Type B pancreatic cell (in vitro differentiated cells): Measurements from ENCODE around the gene TMC1. TPM values are rescaled to one million over a fixed set of nuclear protein-coding genes. Genes with fewer than 3 reads are reported as not detected.
"Not testable (repeated sequence)": the region's sequence is repeated elsewhere in the genome, so short reads cannot be mapped to it uniquely, and the experiment has no call there.

ENCODE experiments used
- DNase-seq: peaks from one replicate; pipeline ENCODE4 v3.0.0; 2021; ENCODE audit warnings: mixed read lengths; ENCODE audit not compliant: unreplicated experiment; ENCODE audit errors: extremely low spot score
- H3K27ac Mint-ChIP-seq: 2 replicates; pipeline ENCODE4 v1.8.0; 2021; ENCODE audit warnings: mild to moderate bottlenecking, mixed read lengths
- H3K27me3 Mint-ChIP-seq: 2 replicates; pipeline ENCODE4 v1.8.0; 2021; ENCODE audit warnings: mixed read lengths
- H3K36me3 Mint-ChIP-seq: 2 replicates; pipeline ENCODE4 v1.8.0; 2021; ENCODE audit warnings: mixed read lengths
- H3K4me1 Mint-ChIP-seq: one replicate; pipeline ENCODE4 v1.8.0; 2021; ENCODE audit warnings: mixed read lengths; ENCODE audit not compliant: unreplicated experiment
- H3K4me3 Mint-ChIP-seq: 2 replicates; pipeline ENCODE4 v1.8.0; 2021; ENCODE audit warnings: mild to moderate bottlenecking, mixed read lengths
- H3K9me3 Mint-ChIP-seq: 2 replicates; pipeline ENCODE4 v1.8.0; 2021; ENCODE audit warnings: mixed read lengths
- total RNA-seq: library from RNA; stranded (reverse); gene quantifications from 2 replicates; pipeline ENCODE4 v1.2.1, GENCODE V29; 2021; ENCODE audit warnings: low replicate concordance
- TF ChIP-seq, protein P1 (sequence below): fragments of 200-600 bp; sonication (generic); conservative IDR thresholded peaks from 2 replicates; pipeline ENCODE4 v1.5.0; 2021; ENCODE audit warnings: antibody characterized with exemption, mild to moderate bottlenecking

TMC1 gene
- total RNA-seq, 1 donor from 2014 or later, result not detected

DNA sequence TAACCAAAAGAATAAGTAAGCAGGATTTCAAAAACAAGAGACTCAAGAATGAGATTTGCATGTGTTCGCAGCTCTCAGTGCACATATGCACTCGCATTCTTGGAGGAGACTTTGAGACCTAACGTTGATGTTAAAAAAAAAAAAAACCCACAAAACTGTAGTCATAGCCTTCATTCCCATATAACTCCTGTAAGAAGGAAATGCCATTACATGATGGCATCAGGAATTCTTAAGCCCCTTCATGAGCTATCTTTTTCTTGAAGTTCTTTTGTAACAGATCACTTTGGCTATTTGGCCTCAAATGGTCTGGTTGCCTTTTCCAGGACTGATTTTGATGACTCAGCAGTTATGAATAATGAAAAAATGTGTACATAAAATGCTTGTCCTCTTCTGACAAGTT is 317.7 kb downstream of the TMC1 start:
- no peaks in the 10 kb centered on the region for H3K27me3 Mint-ChIP-seq
- TF ChIP-seq, protein P1, sequence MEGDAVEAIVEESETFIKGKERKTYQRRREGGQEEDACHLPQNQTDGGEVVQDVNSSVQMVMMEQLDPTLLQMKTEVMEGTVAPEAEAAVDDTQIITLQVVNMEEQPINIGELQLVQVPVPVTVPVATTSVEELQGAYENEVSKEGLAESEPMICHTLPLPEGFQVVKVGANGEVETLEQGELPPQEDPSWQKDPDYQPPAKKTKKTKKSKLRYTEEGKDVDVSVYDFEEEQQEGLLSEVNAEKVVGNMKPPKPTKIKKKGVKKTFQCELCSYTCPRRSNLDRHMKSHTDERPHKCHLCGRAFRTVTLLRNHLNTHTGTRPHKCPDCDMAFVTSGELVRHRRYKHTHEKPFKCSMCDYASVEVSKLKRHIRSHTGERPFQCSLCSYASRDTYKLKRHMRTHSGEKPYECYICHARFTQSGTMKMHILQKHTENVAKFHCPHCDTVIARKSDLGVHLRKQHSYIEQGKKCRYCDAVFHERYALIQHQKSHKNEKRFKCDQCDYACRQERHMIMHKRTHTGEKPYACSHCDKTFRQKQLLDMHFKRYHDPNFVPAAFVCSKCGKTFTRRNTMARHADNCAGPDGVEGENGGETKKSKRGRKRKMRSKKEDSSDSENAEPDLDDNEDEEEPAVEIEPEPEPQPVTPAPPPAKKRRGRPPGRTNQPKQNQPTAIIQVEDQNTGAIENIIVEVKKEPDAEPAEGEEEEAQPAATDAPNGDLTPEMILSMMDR, result no peak
- H3K36me3 Mint-ChIP-seq, result no peaks in the 10 kb centered on the region
- no peak overlapping the region for H3K4me3 Mint-ChIP-seq
- no peak for DNase-seq
- peaks cover 4% of the 10 kb centered on the region for H3K9me3 Mint-ChIP-seq
- H3K4me1 Mint-ChIP-seq, result peaks cover 4% of the 10 kb centered on the region
- H3K27ac Mint-ChIP-seq, result no peak overlapping the region

DNA sequence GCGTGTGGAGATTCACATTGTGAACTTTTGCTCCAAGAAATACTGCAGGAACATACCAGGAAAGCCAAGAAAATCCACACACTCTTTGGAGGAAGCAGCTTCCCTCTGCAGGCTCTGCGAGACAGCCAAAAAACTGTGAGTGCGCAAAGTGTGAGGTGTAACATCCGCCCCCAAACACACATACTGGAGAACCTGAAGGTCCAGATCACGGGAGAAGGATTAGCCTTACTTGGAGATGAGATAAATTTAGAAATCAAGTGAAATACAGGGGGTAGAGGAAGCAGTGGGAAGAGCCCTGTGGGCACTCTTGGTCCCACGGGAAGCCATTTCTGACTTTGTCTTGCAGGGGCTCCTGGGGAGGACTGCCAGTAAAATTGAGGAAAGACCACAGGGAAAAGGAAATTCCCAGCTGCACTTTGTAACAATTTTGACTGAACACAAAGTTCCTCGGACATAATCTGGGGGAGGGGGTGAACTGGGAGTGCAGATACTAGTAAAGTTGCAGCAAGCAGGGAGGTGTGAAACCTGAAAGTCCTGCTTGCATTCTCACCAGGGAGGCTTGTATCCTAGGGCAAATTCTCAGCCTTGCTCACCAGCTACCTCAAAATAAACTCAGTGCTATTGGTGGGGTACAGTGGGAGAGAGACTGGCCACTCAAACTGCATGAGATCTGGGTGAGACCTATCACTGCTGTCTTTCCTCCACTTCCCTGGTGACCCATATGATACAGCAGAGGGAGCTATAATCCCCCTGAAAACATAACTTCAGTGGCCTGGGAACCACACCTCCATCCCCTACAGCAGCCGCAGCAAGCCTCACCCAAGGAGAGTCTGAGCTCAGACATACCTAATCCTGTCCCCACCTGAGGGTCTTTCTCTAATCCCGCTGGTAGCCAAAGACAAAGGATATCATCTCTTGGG is 322.4 kb downstream of the TMC1 start:
- peaks cover 12% of the 10 kb centered on the region for H3K9me3 Mint-ChIP-seq
- H3K27ac Mint-ChIP-seq, result peak overlapping the region; percentile 91
- peaks cover 4% of the 10 kb centered on the region for H3K4me1 Mint-ChIP-seq
- H3K36me3 Mint-ChIP-seq, result no peaks in the 10 kb centered on the region
- TF ChIP-seq, protein P1, result peak; percentile 23
- no peaks in the 10 kb centered on the region for H3K27me3 Mint-ChIP-seq
- no peak for DNase-seq
- H3K4me3 Mint-ChIP-seq, result peak overlapping the region; percentile 60

DNA sequence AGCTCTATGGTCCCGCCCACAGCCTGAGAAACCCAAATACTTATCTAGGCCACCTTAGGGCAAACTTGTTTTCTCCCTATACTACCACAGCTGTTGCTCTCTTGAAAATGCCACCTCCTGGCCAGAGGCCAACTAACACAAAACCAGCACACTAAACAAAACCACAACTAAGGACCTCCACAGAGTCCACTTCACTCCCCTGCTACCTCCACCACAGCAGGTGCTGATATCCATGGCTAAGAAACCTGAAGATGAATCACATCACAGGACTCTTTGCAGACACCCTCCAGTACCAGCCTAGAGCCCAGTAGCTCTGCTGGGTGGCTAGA is 323.0 kb downstream of the TMC1 start:
- no peaks in the 10 kb centered on the region for H3K36me3 Mint-ChIP-seq
- TF ChIP-seq, protein P1, result no peak
- H3K4me1 Mint-ChIP-seq, result peaks cover 4% of the 10 kb centered on the region
- H3K9me3 Mint-ChIP-seq, result peaks cover 12% of the 10 kb centered on the region
- H3K27me3 Mint-ChIP-seq, result no peaks in the 10 kb centered on the region
- H3K4me3 Mint-ChIP-seq, result peak overlapping the region; percentile 60
- H3K27ac Mint-ChIP-seq, result peak overlapping the region; percentile 91
- DNase-seq, result no peak

DNA sequence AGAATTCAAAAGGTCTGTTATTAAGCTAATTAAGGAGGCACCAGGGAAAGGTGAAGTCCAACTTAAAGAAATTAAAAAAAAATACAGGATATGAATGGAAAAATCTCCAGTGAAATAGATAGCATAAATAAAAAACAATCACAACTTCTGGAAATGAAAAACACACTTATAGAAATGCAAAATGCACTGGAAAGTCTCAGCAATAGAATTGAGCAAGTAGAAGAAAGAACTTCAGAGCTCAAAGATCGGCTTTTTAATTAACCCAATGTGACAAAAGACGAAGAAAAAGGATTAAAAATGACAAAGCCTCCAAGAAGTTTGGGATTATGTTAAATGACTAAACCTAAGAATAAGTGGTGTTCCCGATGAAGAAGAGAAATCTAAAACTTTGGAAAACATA is 323.6 kb downstream of the TMC1 start:
- not testable (repeated sequence) for DNase-seq, H3K36me3 Mint-ChIP-seq, H3K27ac Mint-ChIP-seq, H3K4me3 Mint-ChIP-seq, H3K27me3 Mint-ChIP-seq, H3K4me1 Mint-ChIP-seq
- peaks cover 12% of the 10 kb centered on the region for H3K9me3 Mint-ChIP-seq

DNA sequence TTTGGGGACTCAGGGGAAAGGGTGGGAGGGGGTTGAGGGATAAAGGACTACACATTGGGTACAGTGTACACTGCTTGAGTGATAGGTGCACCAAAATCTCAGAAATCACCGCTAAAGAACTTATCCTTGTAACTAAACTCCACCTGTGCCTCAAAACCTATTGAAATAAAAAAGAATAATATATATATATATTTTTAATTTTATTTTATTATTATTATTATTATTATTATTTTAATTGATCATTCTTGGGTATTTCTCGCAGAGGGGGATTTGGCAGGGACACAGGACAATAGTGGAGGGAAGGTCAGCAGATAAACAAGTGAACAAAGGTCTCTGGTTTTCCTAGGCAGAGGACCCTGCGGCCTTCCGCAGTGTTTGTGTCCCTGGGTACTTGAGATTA is 328.8 kb downstream of the TMC1 start:
- H3K36me3 Mint-ChIP-seq, H3K27me3 Mint-ChIP-seq, H3K4me1 Mint-ChIP-seq, H3K27ac Mint-ChIP-seq, DNase-seq, H3K9me3 Mint-ChIP-seq, H3K4me3 Mint-ChIP-seq: not testable (repeated sequence)

DNA sequence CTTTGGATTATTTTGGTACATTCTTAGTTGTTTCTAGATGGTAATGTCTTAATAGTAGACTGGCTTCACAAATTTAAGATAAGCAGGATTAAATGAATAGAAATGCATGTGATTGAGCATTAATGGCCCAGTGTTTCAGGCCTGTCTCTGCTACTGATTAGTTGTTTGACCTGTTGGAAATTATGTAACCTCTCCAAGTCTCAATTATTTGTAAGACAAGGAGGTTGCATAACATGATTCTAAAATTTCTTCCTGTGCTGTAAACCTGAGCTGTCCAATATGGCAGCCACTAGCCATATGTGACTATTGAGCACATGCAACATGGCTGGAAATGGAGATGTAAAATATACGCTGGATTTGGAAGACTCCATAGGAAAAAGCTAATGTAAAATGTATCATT is 333.9 kb downstream of the TMC1 start:
- H3K9me3 Mint-ChIP-seq, result no peaks in the 10 kb centered on the region
- TF ChIP-seq, protein P1, result no peak
- no peak overlapping the region for H3K4me3 Mint-ChIP-seq
- DNase-seq, result no peak
- no peaks in the 10 kb centered on the region for H3K36me3 Mint-ChIP-seq
- H3K27ac Mint-ChIP-seq, result no peak overlapping the region
- H3K27me3 Mint-ChIP-seq, result no peaks in the 10 kb centered on the region
- H3K4me1 Mint-ChIP-seq, result peaks cover 14% of the 10 kb centered on the region
